T-helper 22 cell (primary cell): Measurements from ENCODE around the gene GPATCH3.
"Not testable (repeated sequence)": the region's sequence is repeated elsewhere in the genome, so short reads cannot be mapped to it uniquely, and the experiment has no call there.

Source experiments
- DNase-seq: peaks from one replicate; pipeline ENCODE4 v3.0.0-alpha.2; 2020; ENCODE audit warnings: low read depth

GPATCH3 gene

DNA sequence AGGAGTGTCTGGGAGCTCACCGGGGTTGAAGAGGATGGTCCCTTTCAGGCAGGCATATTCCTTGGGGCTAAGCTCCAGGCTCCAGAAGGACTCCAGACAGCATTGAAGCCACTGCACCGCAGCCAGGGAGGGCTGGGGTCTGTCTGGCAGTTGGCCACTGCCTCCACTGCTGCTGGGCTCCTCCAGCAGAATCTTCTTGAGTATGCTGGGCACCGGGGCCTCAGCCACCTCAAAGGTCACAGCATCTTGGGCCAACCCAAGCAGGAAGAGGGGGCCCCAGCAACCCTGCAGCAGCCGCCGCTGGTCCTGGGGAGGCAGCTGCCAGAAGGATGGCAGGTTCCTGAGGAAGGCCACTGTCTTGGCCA, 13.1 kb upstream of the GPATCH3 start:
- DNase-seq: no peak

DNA sequence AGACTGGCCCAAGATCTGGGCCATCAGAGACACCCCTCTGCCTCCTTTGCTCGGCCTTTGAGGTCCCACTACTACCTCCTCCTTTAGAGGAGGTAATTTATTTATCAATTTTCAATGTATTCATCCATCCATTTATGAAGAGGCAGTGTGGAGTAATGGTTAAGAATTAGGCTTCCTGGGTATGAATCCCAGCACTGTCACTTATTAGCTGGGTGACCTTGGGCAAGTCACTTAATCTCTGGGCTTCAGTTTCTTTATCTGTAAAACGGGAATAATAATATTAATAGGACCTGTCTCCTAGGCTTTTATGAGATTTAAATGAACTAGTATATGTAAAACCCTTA, 11.9 kb upstream of the GPATCH3 start:
- DNase-seq: no peak

DNA sequence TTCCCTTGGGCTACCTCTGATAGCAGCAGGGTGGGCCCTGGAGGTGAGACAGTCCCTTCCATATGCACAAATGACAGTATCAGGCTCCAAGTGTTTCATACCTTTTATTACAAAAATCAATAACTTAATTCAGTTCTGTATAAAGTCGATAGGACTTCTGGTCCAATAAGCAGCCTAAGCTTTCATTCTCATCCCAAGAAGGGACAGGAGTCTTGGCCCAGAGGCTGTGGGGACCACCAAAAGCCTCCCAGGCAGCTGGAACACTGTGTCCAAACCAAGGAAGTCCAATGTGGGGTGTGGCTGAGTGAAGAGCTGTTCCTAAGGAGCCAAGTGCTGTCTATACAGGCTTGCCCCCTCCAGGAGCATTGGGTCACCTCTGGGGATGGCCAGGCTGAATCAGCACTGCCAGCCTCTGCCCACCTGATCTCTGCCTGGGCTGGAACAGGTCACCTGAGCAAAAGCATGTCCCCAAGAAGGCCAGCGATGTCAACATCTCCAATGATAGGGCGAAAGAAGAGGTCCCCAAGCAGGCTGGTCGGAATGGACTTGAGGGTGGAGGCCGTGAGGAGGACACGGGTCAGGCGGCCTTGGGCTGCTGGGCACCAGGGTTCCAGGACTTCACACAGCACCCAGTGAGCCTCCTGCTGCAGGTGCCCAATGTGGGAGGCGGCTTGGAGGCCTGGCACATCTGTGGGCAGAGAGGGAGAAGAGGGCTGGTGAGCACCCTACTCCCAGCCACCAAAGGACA, 11.3 kb upstream of the GPATCH3 start:
- DNase-seq: no peak

DNA sequence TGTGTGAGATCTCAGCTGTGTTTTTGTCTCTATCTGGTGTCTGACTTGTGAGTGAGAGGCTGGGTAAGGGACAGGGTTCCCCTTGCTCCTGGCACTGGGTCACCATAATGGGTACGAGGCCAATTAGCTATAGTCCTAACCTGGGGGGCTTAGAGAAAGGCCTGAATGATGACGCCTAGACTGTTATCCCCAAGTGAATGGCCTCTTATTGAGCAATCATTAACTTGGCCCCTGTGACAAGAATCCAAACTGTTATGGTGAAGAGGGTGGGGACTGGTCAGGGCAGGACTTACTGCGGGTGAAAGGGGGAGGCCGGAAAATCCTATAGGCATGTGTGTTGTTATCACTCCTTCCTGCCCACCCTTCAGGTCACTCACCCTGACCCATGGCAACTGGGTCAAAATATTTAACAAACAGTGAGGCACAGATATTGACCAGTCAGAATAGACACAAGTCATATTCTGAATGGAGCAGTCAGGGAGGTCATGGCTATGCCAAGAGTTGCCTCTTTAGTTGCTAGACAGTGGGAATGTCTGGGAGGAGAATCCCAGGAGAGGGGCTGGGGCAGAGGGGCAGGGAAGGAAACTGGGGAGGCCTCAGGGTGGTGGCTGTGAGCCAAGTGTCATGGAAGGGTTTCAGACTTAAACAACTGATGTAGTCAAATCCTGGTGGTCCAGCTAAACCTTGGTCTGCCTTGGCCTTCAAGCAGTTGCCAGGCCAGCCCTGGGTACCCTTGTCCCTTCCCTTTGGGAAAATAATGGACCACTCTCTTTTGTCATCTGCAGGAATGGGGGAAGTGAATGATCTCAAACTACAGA, 10.3 kb upstream of the GPATCH3 start:
- no peak for DNase-seq

DNA sequence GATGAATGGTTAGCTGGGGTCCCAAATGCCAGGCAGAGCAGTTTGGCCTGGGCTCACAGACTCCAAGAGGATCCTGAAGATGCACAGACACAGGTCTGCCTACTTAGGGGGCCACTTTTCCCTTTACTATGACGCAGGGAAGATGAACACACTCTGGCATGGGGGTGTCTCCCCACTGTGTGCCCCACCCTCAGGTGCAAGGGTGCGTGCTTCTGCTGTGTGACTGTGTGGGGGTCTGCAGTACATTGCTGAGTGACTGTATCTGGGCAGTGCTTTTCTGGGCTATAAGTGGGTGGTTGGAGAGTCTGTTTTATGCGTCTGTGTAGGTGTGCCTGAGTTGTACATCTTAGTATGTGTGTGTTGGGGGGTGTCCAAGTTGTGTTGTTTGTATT, 9.7 kb upstream of the GPATCH3 start:
- DNase-seq: no peak

DNA sequence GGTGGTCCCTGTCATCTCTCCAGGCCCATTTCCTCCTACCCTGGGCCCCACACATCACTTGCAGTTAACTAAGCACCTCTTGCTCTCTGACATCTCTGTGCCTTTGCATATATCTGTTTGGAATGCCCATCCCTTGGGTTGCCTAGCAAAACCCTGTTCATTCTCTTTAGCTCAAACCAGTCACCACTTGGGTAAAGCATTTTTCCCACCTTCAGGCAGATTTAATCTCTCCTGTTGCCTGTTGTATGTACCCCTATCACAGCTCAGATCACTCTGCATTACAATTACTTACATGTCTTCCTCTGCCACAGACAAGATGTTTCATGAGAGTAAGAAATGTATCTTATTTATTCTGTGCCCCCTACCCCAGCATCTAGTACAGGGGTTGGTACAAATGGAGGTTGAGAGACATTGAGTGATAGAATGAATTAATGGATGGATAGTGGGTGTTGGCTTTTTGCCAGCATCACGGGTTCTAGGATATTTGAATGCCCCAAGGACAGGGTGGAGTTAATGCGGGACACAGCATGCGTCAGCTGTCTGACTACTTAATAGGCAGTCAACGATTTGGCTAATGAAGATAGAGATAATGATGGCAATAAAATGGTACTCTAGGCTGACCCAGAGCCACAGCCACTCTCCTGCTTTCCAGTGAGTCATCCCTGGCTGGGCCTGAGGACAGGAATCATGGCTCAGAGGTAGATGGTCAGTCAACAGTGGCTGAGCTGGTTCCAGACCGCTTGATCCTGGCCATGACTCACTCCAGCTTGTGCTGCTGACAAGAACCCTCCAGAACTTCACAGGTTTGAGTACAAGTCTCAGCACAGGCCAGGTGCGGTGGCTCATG, 7.0 kb upstream of the GPATCH3 start:
- DNase-seq: no peak

DNA sequence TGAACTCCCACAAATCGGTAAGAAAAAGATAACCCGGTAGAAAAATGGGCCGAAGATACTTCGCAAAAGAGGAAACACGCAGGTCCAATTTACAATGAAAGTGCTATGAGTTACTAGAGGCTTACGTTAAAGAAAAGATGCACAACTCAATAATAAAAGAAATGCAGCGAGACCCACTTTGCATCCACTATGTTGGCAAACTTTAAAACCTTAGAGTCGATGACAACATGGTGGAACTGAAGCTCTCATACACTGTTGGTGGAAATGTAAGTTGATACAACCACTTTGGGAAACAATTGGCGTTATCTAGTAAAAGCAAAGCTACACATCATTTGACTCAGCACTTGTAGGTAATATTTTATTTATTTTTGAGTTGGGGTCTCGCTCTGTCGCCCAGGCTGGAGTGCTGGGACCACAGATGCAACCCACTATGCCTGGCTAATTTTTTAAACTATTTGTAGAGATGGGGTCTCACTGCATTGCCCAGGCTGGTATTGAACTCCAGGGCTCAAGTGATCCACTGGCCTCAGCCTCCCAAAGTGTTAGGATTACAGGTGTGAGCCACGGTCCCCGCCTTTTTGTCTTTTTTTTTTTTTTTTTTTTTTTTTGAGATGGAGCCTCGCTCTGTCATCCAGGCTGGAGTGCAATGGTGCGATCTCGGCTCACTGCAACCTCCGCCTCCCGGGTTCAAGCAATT, 696 bp upstream of the GPATCH3 start:
- no peak for DNase-seq

DNA sequence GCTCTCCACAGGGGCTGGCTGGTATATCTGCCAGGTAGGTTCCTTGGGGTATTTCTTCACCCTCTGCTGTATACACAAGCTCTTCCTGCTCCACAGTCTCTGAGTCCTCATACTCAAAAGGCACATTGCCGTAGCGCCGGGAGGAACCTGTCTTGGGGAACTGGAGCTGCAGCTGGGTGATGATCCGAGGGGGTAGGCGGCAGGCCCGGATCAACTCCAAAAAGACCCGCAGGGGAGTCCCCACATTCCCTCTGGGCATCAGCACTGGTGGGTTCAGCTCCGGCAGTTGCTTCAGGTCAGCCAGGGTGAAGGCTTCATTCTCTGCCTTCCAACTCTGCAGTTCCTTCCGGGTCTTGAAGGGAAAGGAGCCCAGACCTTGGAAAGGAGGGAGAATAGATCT, 2.9 kb downstream of the GPATCH3 start:
- no peak for DNase-seq

DNA sequence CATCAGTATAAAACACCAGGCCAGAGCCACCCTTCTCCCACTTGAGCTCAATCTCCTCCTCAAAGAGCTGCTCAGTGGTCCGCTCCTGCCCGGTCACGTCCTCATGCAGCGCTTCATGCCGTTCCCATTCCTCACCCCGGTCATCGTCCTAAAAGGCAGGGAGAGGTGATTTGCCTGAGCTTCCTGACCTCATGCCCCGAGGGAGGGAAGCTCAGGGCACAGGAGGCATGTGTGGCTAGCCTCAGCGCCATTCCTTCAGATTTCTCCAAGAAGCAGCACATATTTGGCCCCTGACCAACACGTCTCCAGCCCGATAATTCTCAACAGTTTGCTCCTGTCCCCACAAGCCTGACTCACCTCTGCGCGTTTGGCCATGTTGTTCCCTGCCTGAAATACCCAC, 6.0 kb downstream of the GPATCH3 start:
- DNase-seq: no peak

DNA sequence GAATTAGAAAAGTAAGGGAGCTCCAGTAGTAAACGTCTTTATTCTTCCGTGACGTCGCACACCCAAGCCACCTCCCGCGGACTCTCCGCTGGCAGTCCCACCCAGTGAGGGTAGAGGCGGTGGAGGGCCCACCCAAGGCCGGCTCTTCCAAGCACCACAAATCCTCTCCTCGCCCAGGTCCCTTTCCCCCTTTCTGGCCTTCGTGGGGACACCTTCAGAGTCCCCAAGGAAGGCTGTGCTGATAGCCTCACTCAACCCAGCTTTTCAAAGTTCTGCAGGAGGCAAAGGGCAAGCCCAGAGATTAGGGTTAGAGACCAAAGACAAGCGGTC, 9.8 kb downstream of the GPATCH3 start:
- DNase-seq: no peak

DNA sequence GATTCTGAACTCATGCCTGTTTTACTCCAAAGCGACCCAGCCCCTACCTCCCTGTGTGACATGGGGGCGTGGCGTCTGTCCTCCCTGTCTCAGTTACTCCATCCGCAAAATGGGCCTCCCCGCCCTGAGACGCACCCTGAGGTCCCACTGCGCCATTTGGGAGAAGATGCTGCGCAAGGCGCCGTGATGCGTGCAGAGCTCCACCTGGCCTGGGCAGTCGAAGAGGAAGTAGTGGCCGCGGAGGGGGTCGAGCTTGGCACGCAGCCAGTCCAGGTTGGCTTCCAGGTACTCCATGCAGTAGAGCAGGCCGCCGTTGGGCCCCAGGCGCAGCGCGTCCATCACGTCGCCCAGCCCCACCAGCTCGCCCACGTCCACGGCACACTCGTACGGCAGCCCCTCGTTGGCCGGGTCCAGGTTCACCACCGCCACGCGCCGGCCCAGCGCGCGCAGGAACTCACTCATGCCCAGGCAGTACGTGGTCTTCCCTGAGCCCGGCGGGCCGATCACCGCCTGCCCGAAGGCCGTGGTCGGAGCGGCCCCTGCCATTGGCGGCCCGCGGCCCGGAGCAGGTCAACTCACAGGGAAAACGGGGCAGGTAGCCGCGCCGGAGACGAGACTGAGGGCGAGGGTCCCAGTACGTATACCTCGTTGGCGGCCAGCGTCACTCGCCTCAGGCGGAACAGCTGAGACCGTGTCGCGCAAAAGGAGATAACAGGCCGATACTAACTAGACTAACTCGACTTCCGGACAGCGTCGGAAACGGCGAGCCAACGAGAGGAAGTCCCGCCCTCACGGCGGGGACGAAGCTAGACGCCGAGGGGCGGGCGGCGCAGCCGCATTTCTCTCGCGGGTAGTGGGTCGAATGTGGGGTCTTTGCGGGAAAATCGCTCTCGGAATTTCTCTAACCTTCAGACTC, 10.5 kb downstream of the GPATCH3 start, which contains the start of gene GPN2:
GPN2 (minus strand) TSS at position 733 of the 916 bp plus-strand sequence; CDS start at position 546, 187 bp downstream.
- peak; percentile 62 for DNase-seq

DNA sequence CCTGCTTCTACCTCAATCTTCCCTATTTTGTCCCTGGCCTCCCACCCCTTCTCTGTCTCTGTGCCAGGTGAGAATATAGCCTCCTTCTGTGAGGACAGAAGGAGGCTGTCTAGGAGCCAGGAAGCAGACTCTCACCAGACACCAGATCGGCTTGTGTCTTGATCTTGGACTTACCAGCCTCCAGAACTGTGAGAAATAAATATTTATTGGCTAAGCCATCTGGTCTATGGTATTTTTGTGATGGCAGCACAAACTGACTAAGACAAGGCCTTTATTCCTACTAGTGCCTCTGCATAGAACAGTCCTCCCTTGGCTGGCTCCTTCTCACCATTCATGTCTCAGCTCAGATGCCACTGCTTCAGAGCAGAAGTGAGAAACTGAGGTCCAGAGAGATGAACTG, 12.0 kb downstream of the GPATCH3 start:
- DNase-seq: no peak

DNA sequence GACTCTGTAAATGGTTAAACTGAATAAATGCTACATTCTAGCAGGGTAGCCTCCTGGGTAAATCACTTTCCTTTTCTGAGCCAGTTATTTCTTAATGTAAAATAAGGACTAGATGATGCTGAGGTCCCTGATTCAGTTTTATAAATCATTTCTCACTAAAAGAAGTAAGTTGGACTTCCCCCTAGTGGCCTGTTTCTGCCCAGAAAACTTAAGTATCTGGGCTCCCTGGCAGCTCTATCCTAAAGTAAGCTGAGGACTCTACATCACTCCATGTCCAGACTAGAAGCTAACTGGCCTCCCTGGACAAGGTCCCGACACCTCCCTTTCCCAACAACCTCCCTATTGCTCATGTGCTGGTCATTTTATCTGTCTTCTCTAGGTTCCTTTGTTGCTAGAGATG, 13.1 kb downstream of the GPATCH3 start:
- no peak for DNase-seq

DNA sequence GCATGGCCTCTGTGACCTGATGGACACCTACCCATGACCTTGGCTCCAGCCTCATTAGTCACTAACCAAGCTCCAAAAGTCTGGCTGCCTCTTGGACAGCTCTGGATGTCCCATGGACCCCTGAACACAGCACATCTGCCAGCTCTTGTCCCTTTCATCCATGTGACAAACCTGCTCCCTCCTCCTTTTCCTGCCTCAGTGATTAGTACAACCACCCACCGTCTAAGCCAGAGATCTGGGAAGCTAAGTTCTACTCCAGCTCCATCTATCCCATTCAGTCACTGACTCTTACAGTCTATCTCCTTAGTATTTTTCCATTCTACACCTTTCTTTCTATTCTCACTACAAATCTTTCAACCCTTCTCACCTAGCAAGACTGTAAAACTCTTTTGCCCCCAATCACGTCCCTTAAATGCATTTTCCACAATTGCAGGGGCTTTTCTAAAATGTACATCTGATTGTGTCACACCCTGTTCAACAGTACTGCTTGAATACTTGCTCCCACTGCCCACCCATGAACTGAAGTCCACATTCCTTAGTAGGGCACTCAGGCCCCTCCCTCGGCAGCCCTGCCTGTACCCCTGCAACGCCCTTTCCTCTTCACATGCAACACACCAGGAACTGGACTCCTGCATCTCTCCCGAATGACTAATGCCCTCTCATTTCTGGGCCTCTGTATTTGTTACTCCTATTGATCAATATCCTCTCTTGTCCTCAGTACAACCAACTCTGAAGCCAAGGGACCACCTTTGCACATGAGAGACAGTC, 17.4 kb downstream of the GPATCH3 start:
- no peak for DNase-seq

DNA sequence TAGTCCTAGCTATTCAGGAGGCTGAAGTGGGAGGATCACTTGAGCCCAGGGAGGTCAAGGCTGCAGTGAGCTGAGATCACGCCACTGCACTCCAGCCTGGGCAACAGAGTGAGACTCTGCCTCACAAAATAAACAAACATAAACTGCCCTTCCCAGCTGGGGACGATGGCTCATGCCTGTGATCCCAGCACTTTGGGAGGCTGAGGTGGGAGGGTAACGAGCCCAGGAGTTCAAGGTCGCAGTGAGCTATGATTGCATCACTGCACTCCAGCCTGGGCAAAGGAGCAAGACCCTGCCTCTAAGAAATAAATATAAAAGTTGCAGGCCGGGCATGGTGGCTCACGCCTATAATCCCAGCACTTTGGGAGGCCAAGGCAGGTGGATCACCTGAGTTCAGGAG, 18.7 kb downstream of the GPATCH3 start:
- not testable (repeated sequence) for DNase-seq

DNA sequence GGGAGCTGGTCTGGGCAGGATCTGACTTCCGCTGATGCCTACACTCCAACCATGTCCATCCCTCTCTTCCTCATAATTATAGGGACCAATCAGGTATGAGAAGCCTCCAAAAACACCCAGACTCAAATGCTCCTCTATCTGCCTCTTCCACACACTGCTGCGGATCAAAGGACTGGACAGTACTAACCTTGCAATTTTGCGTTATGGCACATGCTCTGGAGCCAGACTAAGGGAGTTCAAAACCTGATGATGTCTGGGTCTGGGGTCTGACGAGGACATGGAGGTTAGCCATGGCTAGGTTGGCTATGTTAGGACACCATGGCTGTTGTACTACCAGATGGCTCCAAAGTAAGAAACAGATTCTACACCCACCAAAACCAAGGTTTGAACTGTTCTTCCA, 20.5 kb downstream of the GPATCH3 start:
- no peak for DNase-seq

DNA sequence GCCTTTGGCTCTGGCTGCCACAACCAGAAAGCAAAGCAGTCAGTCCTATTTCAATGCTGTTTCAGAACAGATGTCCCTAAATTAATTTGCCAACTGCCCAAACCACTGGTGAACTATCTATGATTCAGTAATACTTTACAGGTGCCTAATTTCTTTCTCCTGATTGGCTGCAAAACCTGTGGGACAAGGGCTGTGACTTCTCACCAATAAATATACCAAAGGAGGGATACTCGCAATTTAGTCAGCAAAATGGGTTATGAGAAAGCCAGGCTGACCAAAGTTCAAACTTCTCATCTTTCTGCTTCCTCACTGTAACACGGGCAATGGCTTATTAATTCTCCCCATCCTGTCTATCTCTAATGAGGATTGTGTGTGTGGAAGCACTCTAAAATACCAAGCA, 22.9 kb downstream of the GPATCH3 start:
- no peak for DNase-seq

DNA sequence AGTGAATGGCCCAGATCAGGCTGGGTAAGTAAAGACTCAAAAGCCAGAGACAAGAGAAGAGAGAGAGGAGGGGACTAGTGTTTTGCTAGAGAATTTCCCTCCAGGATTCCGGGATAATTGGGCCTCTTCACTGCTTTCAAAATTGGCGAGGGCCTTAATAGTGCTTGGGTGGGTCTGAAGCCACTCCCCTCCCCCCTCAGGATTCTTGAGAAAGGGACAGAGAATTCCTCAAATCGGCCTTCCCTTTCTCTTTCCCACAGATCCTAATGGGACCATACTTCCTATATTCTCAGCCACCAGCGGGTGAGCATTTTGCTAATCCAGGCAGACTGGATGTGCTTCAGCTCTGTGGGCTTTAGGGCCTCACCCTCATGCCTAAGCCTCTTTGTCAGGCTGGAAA, 25.4 kb downstream of the GPATCH3 start:
- no peak for DNase-seq

DNA sequence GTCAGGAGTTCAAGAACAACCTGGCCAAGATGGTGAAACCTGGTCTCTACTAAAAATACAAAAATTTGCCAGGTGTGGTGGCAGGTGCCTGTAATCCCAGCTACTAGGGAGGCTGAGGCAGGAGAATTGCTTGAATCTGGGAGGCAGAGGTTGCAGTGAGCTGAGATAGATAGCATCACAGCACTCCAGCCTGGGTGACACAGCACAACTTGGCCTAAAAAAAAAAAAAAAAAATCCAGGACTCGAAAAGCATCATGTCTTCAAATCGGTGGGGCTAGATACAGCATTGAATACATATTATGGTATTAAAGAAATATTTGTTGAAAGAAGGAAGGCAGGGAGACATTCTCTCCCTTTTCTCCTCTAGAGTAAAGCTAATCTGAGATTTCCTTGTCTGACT, 27.2 kb downstream of the GPATCH3 start:
- DNase-seq: not testable (repeated sequence)
